A673 (cell line): ENCODE data around the gene LCN15. TPM values are rescaled to one million over a fixed set of nuclear protein-coding genes. Genes with fewer than 3 reads are reported as not detected.

ENCODE experiments used
- BruUV-seq: library from RNA; stranded (reverse); fragments of 400-500 nt; replicated peaks from 2 replicates; lab custom pipeline; 2021; lab: Mats Ljungman, UMichigan
- CTCF ChIA-PET: fragments of 300-600 bp; sonication (Branson Sonifier 250); formaldehyde crosslinking; loops from one replicate; lab custom pipeline; 2022; ENCODE audit warnings: antibody characterized with exemption; lab: Charles Lee
- POLR2A ChIA-PET: fragments of 300-600 bp; sonication (Branson Sonifier 250); formaldehyde crosslinking; loops from one replicate; lab custom pipeline; 2022; ENCODE audit warnings: antibody characterized with exemption; ENCODE audit not compliant: low non-redundant PET; lab: Charles Lee
- DNase-seq: peaks from one replicate; pipeline ENCODE4 v3.0.0-alpha.2; 2015; ENCODE audit warnings: low spot score
- H3K27ac ChIP-seq: fragments of 200-600 bp; sonication (generic); 2 replicates; pipeline ENCODE4 v1.5.1; 2016; ENCODE audit warnings: mixed run types, low read depth, mild to moderate bottlenecking, mixed read lengths, antibody characterized with exemption, low read length; ENCODE audit not compliant: poor library complexity, severe bottlenecking
- H3K27me3 ChIP-seq: fragments of 200-600 bp; sonication (generic); replicated peaks from 2 replicates; pipeline ENCODE4 v1.6.1; 2017; ENCODE audit warnings: mixed run types, low read depth, mild to moderate bottlenecking, mixed read lengths, antibody characterized with exemption, low read length; ENCODE audit not compliant: insufficient read depth, poor library complexity
- H3K36me3 ChIP-seq: fragments of 200-600 bp; sonication (generic); 2 replicates; pipeline ENCODE4 v1.6.1; 2016; ENCODE audit warnings: mixed run types, mild to moderate bottlenecking, mixed read lengths, antibody characterized with exemption, low read length; ENCODE audit not compliant: insufficient read depth, poor library complexity, severe bottlenecking
- H3K4me1 ChIP-seq: fragments of 200-600 bp; sonication (generic); 2 replicates; pipeline ENCODE4 v1.6.1; 2017; ENCODE audit warnings: mixed run types, mild to moderate bottlenecking, mixed read lengths, antibody characterized with exemption, low read length; ENCODE audit not compliant: insufficient read depth, poor library complexity, severe bottlenecking
- H3K4me3 ChIP-seq: fragments of 200-600 bp; sonication (generic); 2 replicates; pipeline ENCODE4 v1.5.1; 2016; ENCODE audit warnings: low read depth, mixed run types, mild to moderate bottlenecking, mixed read lengths, low read length; ENCODE audit not compliant: poor library complexity, severe bottlenecking
- H3K9me3 ChIP-seq: fragments of 200-600 bp; sonication (generic); 2 replicates; pipeline ENCODE4 v1.6.1; 2016; ENCODE audit warnings: mixed run types, low read depth, mild to moderate bottlenecking, mixed read lengths, antibody characterized with exemption, low read length; ENCODE audit not compliant: poor library complexity, severe bottlenecking
- EZH2 ChIP-seq: fragments of 200-600 bp; sonication (generic); IDR thresholded peaks from 2 replicates; pipeline ENCODE4 v1.6.1; 2017; ENCODE audit warnings: borderline replicate concordance, low read depth, mild to moderate bottlenecking, mixed read lengths, antibody characterized with exemption, low read length; ENCODE audit not compliant: poor library complexity, severe bottlenecking
- intact Hi-C: fragments of 100-400 bp; cut with micrococcal nuclease; formaldehyde crosslinking; loops from one replicate; pipeline ENCODE4 v1.10.0; 2022; ENCODE audit not compliant: unreplicated experiment
- total RNA-seq: library from RNA; stranded (reverse); gene quantifications from 2 replicates; pipeline ENCODE4 v1.2.3, GENCODE V29; 2021
- TF ChIP-seq, protein P1 (sequence below): fragments of 300-800, 200-600 bp; sonication (generic); conservative IDR thresholded peaks from 2 replicates; pipeline ENCODE4 v1.5.1; 2017; ENCODE audit warnings: low read depth, mild to moderate bottlenecking, antibody characterized with exemption, low read length, moderate library complexity, mixed read lengths

LCN15 gene
- total RNA-seq, 1 experiment from 2014 or later = not detected

DNA sequence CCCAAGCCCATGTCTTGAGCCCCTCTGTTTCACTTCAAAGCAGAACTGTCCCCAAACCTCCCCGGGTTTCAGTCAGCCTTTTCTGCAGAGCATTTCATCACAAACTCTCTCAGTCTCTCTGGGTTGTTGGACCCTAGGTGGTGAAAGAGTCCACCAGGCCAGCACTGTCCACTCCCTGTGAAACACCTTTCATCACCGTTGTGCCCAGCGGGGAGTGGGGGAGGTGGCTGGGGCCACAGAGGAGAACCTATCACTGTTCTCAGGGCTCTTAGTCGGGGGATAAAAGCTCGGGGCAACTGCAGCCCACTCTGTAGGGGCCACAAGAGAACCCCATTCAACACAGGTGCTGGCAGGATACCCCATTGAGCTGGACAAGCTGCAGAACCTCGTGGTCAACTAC lies 38.0 kb upstream of the LCN15 start:
- H3K27me3 ChIP-seq = no peaks in the 10 kb centered on the region
- ChIA-PET CTCF (no interaction called here), POLR2A (no interaction called here)
- DNase-seq = no peak
- H3K9me3 ChIP-seq = no peaks in the 10 kb centered on the region
- intact Hi-C loops = loop anchor here (5.0 kb wide), 1 partner anchor 40 kb away; the partner anchor contains the start of gene AJM1
- BruUV-seq = no TSS peak
- H3K36me3 ChIP-seq = no peaks in the 10 kb centered on the region
- no peak overlapping the region for H3K27ac ChIP-seq
- H3K4me3 ChIP-seq = no peak overlapping the region
- TF ChIP-seq, protein P1, sequence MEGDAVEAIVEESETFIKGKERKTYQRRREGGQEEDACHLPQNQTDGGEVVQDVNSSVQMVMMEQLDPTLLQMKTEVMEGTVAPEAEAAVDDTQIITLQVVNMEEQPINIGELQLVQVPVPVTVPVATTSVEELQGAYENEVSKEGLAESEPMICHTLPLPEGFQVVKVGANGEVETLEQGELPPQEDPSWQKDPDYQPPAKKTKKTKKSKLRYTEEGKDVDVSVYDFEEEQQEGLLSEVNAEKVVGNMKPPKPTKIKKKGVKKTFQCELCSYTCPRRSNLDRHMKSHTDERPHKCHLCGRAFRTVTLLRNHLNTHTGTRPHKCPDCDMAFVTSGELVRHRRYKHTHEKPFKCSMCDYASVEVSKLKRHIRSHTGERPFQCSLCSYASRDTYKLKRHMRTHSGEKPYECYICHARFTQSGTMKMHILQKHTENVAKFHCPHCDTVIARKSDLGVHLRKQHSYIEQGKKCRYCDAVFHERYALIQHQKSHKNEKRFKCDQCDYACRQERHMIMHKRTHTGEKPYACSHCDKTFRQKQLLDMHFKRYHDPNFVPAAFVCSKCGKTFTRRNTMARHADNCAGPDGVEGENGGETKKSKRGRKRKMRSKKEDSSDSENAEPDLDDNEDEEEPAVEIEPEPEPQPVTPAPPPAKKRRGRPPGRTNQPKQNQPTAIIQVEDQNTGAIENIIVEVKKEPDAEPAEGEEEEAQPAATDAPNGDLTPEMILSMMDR = no peak
- no peak for TF ChIP-seq EZH2
- H3K4me1 ChIP-seq = peaks cover 31% of the 10 kb centered on the region

DNA sequence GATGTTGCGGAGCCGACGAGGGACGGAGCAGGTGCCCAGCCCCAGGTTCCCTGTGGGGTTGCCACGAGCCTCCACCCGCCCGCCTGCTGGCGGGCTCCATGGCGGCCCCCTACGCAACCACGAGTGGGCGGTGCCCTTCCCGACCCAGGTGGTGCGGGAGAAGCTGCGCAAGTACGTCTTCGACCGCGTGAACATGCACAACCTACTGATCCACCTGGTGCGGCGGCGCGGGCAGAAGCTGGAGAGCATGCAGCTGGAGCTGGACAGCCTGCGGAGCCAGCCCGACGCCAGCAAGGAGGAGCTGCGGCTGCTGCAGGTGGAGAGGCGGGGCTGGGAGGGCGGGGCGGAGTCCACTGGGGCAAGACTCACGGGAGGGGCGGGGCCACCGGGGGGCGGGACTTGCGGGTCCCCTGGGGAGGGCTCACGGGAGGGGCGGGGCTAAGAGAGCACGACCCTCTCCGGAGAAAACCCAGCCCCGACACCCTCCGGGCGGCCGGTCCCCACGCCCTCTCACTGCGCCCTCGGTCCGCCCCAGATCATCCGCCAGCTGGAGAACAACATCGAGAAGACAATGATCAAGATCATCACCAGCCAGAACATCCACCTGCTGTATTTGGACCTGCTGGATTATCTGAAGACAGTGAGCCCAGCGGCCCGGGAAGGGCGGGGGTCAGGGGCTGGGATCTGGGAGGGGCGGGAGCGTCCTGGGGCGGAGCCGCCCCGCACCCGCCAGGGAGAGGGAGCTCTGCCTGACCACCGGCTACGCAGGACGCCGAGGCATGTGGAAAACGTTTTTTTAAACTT lies 35.7 kb upstream of the LCN15 start:
- H3K4me1 ChIP-seq = peaks cover 22% of the 10 kb centered on the region
- TF ChIP-seq, protein P1 = no peak
- no peak for TF ChIP-seq EZH2
- no peaks in the 10 kb centered on the region for H3K36me3 ChIP-seq
- no peaks in the 10 kb centered on the region for H3K9me3 ChIP-seq
- peak; percentile 86 for DNase-seq
- intact Hi-C loops = loop anchor here (5.0 kb wide), 1 partner anchor 42 kb away; the partner anchor contains the start of gene AJM1
- POLR2A ChIA-PET = no interaction called here
- H3K4me3 ChIP-seq = peak overlapping the region; percentile 55
- no peaks in the 10 kb centered on the region for H3K27me3 ChIP-seq
- BruUV-seq = no TSS peak
- CTCF ChIA-PET = interaction anchor here (0.6 to 0.7 kb wide), 2 partner anchors 441 to 514 kb away, joined by 5 to 13 read pairs; partner anchors contain the start of gene TUBB4B
- no peak overlapping the region for H3K27ac ChIP-seq

DNA sequence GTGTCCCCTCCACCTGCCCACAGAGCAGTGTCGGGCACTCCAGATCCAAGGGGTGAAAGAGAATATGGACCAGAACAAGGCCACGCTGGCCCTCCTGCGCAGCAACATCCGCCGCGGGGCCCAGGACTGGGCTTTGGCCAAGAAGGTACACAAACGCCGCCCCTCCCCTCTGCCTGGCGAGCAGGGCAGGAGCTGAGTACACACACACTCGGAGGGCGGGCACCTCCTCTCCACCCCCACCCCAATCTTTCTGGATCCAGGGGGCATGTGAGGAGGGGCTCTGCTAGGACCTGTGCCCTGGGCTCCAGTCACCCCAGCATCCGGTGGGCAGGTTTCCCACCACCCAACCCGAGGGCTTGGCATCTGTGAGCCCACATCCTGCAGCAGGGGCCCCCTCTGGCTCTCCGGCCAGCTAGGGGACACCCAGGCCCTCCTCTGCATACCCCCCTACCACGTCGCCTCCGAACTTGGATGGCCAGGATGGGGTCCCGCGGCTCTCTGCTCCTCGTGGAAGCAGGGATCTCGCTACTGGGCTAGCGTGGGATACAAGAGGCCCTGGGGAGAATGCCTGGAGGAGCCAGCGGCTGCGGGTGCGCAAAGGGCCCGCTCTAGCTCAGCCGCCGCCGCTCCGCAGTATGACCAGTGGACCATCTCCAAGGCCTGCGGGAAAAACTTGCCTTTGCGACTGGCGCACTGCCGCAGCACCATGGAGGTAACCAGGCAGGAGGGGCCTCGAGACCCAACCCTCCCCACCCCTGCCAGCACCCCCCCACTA lies 34.9 kb upstream of the LCN15 start:
- no peak for DNase-seq
- BruUV-seq = no TSS peak
- no peaks in the 10 kb centered on the region for H3K9me3 ChIP-seq
- no peaks in the 10 kb centered on the region for H3K27me3 ChIP-seq
- H3K27ac ChIP-seq = no peak overlapping the region
- intact Hi-C loops = no loop called here
- TF ChIP-seq, protein P1 = no peak
- TF ChIP-seq EZH2 = no peak
- ChIA-PET CTCF (interaction anchor here (0.6 to 0.7 kb wide), 2 partner anchors 442 to 513 kb away, joined by 5 to 13 read pairs; partner anchors contain the start of gene TUBB4B), POLR2A (no interaction called here)
- H3K4me3 ChIP-seq = peak overlapping the region; percentile 55
- H3K4me1 ChIP-seq = peaks cover 22% of the 10 kb centered on the region
- no peaks in the 10 kb centered on the region for H3K36me3 ChIP-seq
